Measurements from ENCODE around the gene TSHZ2. TPM values are rescaled to one million over a fixed set of nuclear protein-coding genes. Genes with fewer than 3 reads are reported as not detected.

The TSHZ2 gene
- total RNA-seq, 1 donor from 2014 or later = 5.2 TPM

GRCh38 chr20:53165452-53165851 is 193.3 kb downstream of the TSHZ2 start:
- Histone ChIP-seq H3K27me3 (peaks cover 4% of the 10 kb centered on the region), H3K4me1 (no peaks in the 10 kb centered on the region), H3K36me3 (no peaks in the 10 kb centered on the region), H3K27ac (no peak overlapping the region), H3K4me3 (no peak overlapping the region), H3K9me3 (no peaks in the 10 kb centered on the region)
- DNase-seq = no peak
- no peak for TF ChIP-seq CTCF (IDR thresholded peaks at IDR 0.05)
- intact Hi-C loops (cut with DNase I) = no loop called here
- no peak for ATAC-seq

- Histone ChIP-seq H3K4me1 (no peaks in the 10 kb centered on the region), H3K27ac (no peak overlapping the region), H3K36me3 (no peaks in the 10 kb centered on the region), H3K9me3 (no peaks in the 10 kb centered on the region), H3K27me3 (peaks cover 4% of the 10 kb centered on the region), H3K4me3 (no peak overlapping the region)
- intact Hi-C loops (cut with DNase I) = no loop called here
- DNase-seq = no peak
- no peak for ATAC-seq
- TF ChIP-seq CTCF (IDR thresholded peaks at IDR 0.05) = no peak
These were observed 196.3 kb downstream of the TSHZ2 start for GRCh38 chr20:53168491-53168890.

- H3K36me3 ChIP-seq = no peaks in the 10 kb centered on the region
- peaks cover 4% of the 10 kb centered on the region for H3K27me3 ChIP-seq
- intact Hi-C loops (cut with DNase I) = no loop called here
- no peak for TF ChIP-seq CTCF (IDR thresholded peaks at IDR 0.05)
- DNase-seq (no peak), ATAC-seq (no peak)
- no peaks in the 10 kb centered on the region for H3K9me3 ChIP-seq
- no peak overlapping the region for H3K27ac ChIP-seq
- H3K4me1 ChIP-seq = no peaks in the 10 kb centered on the region
- no peak overlapping the region for H3K4me3 ChIP-seq
These were observed 198.0 kb downstream of the TSHZ2 start for GRCh38 chr20:53170196-53170595.

- H3K36me3 ChIP-seq = no peaks in the 10 kb centered on the region
- peaks cover 4% of the 10 kb centered on the region for H3K27me3 ChIP-seq
- ATAC-seq (no peak), DNase-seq (no peak)
- H3K4me3 ChIP-seq = no peak overlapping the region
- no peaks in the 10 kb centered on the region for H3K9me3 ChIP-seq
- H3K4me1 ChIP-seq = no peaks in the 10 kb centered on the region
- TF ChIP-seq CTCF (IDR thresholded peaks at IDR 0.05) = no peak
- H3K27ac ChIP-seq = no peak overlapping the region
- intact Hi-C loops (cut with DNase I) = no loop called here
These were observed 198.9 kb downstream of the TSHZ2 start for GRCh38 chr20:53171065-53171464.

- DNase-seq (no peak), ATAC-seq (no peak)
- TF ChIP-seq CTCF (IDR thresholded peaks at IDR 0.05) = no peak
- Histone ChIP-seq H3K4me3 (no peak overlapping the region), H3K4me1 (no peaks in the 10 kb centered on the region), H3K9me3 (no peaks in the 10 kb centered on the region), H3K27ac (no peak overlapping the region), H3K36me3 (no peaks in the 10 kb centered on the region), H3K27me3 (no peaks in the 10 kb centered on the region)
- intact Hi-C loops (cut with DNase I) = no loop called here
These were observed 202.3 kb downstream of the TSHZ2 start for GRCh38 chr20:53174454-53174853.

GRCh38 chr20:53175135-53175780 is 203.1 kb downstream of the TSHZ2 start:
- Histone ChIP-seq H3K36me3 (no peaks in the 10 kb centered on the region), H3K27ac (no peak overlapping the region), H3K27me3 (no peaks in the 10 kb centered on the region), H3K4me3 (no peak overlapping the region), H3K4me1 (no peaks in the 10 kb centered on the region), H3K9me3 (no peaks in the 10 kb centered on the region)
- intact Hi-C loops (cut with DNase I) = no loop called here
- no peak for DNase-seq
- no peak for TF ChIP-seq CTCF (IDR thresholded peaks at IDR 0.05)
- no peak for ATAC-seq

Measured in upper lobe of right lung (tissue), 1 donor.